GM10248 (cell line): ENCODE data around the gene PIH1D1.

Experiments
- CTCF ChIA-PET: fragments of 300-600 bp; sonication (Branson Sonifier 250); formaldehyde crosslinking; extraction: SDS; loops from one replicate; lab custom pipeline; 2021; ENCODE audit warnings: antibody characterized with exemption; lab: Yijun Ruan, JAX
- POLR2A ChIA-PET: fragments of 350-650 bp; sonication (Branson Sonifier 250); formaldehyde crosslinking; extraction: SDS; loops from one replicate; lab custom pipeline; 2020; ENCODE audit warnings: antibody characterized with exemption; lab: Yijun Ruan, JAX
- DNase-seq: peaks from one replicate; pipeline ENCODE4 v3.0.0; 2012; ENCODE audit errors: extremely low spot score
- TF ChIP-seq, protein P1 (sequence below): IDR thresholded peaks from 2 replicates; pipeline ENCODE4 v1.5.1; 2012; ENCODE audit warnings: mild to moderate bottlenecking, low read depth; ENCODE audit errors: extremely low read depth, missing control alignments, control extremely low read depth

PIH1D1 gene

DNA sequence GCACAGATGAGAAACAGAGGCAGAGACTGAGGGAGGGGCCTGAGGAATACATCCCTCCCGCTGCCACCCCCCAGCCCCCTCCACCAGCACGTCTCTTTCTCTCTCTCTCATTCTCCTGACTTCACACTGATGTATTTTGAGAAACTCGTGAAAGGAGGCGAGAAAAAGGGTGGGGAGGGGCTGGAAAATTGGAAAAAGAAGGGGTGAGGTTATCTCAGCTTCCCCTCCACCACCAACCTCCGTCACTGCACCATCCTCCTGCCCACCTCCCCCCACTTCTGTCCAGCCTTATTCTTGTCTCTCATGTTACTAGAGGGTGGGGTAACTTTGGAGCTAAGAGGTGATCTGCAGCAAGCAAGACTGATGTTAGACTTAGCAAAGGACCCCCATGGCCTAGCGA is 11.8 kb downstream of the PIH1D1 start:
- TF ChIP-seq, protein P1, sequence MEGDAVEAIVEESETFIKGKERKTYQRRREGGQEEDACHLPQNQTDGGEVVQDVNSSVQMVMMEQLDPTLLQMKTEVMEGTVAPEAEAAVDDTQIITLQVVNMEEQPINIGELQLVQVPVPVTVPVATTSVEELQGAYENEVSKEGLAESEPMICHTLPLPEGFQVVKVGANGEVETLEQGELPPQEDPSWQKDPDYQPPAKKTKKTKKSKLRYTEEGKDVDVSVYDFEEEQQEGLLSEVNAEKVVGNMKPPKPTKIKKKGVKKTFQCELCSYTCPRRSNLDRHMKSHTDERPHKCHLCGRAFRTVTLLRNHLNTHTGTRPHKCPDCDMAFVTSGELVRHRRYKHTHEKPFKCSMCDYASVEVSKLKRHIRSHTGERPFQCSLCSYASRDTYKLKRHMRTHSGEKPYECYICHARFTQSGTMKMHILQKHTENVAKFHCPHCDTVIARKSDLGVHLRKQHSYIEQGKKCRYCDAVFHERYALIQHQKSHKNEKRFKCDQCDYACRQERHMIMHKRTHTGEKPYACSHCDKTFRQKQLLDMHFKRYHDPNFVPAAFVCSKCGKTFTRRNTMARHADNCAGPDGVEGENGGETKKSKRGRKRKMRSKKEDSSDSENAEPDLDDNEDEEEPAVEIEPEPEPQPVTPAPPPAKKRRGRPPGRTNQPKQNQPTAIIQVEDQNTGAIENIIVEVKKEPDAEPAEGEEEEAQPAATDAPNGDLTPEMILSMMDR = no peak
- ChIA-PET CTCF (interaction anchor here (3.6 kb wide), 1 partner anchor 49 kb away, joined by 23 read pairs; no protein-coding TSS in a partner anchor), POLR2A (no interaction called here)
- DNase-seq = no peak

DNA sequence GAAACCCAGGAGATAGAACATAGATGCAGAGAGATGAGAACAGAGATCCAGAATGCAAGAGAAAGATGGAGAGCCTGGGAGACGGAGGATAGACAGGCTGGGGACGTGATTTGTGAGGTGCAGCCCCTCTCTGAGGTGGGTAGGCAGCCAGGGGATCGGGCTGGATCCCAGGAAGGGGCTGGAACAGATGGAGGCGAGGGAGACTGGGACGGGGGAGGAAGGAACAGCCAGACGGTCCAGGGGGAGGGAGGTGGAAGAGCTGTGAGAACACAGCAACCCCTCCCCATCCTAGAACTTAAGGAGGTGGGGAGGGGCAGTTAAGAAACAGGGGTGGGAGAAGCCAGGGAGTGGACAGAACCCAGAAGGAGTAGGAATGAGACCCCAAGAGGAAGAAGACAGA is 13.4 kb downstream of the PIH1D1 start:
- TF ChIP-seq, protein P1 = no peak
- ChIA-PET CTCF (no interaction called here), POLR2A (no interaction called here)
- DNase-seq = no peak

DNA sequence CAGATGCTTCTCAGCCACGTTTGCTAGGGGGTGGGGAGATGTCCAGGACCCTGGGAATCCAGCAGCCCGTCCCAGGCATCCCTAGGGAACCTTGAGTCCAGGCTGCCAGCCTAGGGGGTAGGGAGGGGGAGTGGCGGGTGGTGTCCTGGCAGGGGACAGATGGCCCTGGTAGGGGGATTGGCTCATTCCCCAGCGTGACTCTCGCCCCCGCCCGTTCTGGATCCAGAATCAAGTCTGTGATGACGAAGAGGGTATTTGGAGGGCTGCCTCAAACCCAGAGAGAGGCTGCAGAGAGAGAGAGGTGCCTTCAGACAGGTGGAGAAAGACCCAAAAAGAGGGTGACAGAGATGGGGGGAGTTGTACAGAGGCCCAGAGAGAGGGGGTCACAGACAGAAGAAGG is 14.4 kb downstream of the PIH1D1 start:
- CTCF ChIA-PET = interaction anchor here (1.3 kb wide), 1 partner anchor 8 kb away, joined by 4 read pairs; no protein-coding TSS in a partner anchor
- TF ChIP-seq, protein P1 = no peak
- no peak for DNase-seq

DNA sequence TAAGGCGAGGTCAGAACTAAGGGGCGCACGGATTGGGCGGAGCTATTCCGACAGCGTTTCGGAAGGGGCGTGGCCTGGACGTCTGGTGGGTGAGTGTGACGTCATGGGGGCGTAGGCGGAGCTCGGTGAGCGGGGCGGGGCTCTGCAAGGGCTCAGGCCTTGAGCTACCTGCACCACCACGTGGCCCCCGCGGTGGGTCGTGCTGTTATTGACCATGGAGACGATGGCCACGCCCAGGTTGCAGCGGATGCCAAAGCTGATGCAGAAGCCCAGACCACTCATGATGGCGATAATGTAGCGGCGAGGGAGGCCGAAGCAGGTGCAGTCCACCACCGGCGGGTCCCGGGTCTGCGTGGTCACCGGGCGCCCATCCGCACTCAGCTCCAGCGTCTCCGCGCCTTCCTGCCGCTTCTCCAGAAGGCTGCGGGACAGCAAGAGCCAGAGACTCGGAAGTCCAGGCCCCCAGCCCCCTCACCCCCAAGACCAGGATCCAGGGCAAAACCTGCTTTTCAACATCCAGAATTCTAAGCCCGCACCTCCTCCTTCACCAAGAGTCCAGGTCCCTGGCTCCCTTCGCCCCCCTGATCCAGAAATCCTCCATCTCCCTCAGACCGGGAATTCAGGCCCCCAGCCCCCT is 15.1 kb downstream of the PIH1D1 start:
- TF ChIP-seq, protein P1 = no peak
- ChIA-PET CTCF (interaction anchor here (1.2 to 2.4 kb wide), 4 partner anchors 9 to 109 kb away, joined by 3 to 14 read pairs (median 4); no protein-coding TSS in a partner anchor), POLR2A (no interaction called here)
- DNase-seq = peak; percentile 49

More for the DNA sequence above, 14.4 kb downstream of the PIH1D1 start:
- POLR2A ChIA-PET = no interaction called here

DNA sequence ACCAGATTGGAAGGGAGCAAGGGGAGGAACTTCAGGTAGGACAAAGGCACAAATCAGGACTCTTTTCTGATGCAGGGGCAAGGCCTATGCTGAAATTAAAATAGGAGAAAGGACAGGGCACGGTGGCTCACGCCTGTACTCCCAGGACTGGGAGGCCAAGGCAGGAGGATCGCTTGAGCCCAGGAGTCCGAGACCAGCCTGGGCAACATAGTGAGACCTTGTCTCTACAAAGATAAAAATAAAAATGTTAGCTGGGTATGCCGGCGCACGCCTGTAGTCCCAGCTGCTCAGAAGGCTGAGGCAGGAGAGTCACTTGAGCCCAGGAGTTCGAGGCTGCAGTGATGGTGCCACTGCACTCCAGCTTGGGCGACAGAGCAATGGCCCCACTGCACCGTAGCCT is 15.9 kb downstream of the PIH1D1 start:
- DNase-seq = no peak
- ChIA-PET CTCF (interaction anchor here (1.2 to 2.4 kb wide), 4 partner anchors 9 to 108 kb away, joined by 3 to 14 read pairs (median 4); no protein-coding TSS in a partner anchor), POLR2A (no interaction called here)
- TF ChIP-seq, protein P1 = no peak

DNA sequence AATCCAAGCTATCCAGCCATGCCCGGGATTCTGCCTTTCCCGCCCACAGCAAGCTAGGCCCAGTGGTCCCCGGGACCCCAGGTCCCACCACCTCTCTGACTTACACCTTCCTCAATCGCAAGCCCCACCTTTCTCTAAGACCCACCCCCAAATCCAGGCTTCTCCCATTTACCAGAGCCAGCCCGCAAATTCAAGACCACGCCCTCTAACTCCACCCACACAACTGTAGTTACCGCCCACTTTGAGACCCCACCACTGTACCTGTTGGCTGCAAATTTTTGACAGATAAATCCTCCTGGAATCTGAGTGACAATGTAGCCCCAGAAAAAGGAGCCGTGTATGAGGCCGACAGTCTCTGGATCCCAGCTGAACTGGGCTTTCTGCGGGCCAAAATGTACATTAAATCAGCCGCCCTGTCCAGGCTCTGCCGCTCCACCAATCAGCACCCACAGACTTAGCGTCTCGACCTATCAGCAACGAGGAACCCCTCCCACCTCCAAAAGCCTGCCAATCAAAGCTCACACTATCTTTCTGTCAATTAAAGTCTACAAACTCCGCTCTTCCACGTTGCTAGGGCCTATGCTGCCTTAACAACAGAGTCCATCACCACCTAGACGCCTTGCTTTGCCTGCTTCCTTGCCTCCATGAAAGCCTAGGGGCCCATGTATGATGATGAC is 16.6 kb downstream of the PIH1D1 start:
- CTCF ChIA-PET = interaction anchor here (1.2 to 2.4 kb wide), 3 partner anchors 41 to 107 kb away, joined by 3 to 14 read pairs (median 4); no protein-coding TSS in a partner anchor
- no peak for DNase-seq
- POLR2A ChIA-PET = no interaction called here
- TF ChIP-seq, protein P1 = no peak
